Chondrocyte (in vitro differentiated cells): Measurements from ENCODE around the gene G6PC3. TPM values are rescaled to one million over a fixed set of nuclear protein-coding genes. Genes with fewer than 3 reads are reported as not detected.
"Not testable (repeated sequence)": the region's sequence is repeated elsewhere in the genome, so short reads cannot be mapped to it uniquely, and the experiment has no call there.

ENCODE experiments used
- DNase-seq: peaks from one replicate; pipeline ENCODE4 v3.0.0; 2021; ENCODE audit warnings: mixed read lengths, low spot score
- H3K27ac Mint-ChIP-seq: one replicate; pipeline ENCODE4 v1.8.0; 2021; ENCODE audit warnings: mild to moderate bottlenecking, moderate library complexity, mixed read lengths; ENCODE audit not compliant: unreplicated experiment
- H3K27me3 Mint-ChIP-seq: 2 replicates; pipeline ENCODE4 v1.8.0; 2021; ENCODE audit warnings: low read depth, mixed read lengths
- H3K36me3 Mint-ChIP-seq: 2 replicates; pipeline ENCODE4 v1.8.0; 2021; ENCODE audit warnings: low read depth, mixed read lengths
- H3K4me1 Mint-ChIP-seq: 2 replicates; pipeline ENCODE4 v1.8.0; 2021; ENCODE audit warnings: low read depth, mild to moderate bottlenecking, mixed read lengths
- H3K4me3 Mint-ChIP-seq: one replicate; pipeline ENCODE4 v1.8.0; 2021; ENCODE audit warnings: mild to moderate bottlenecking, moderate library complexity, mixed read lengths; ENCODE audit not compliant: unreplicated experiment
- H3K9me3 Mint-ChIP-seq: 2 replicates; pipeline ENCODE4 v1.8.0; 2021; ENCODE audit warnings: low read depth, mixed read lengths
- CTCF ChIP-seq: fragments of 200-600 bp; sonication (generic); IDR thresholded peaks from 2 replicates; pipeline ENCODE4 v1.5.0; 2021; ENCODE audit warnings: antibody characterized with exemption, mild to moderate bottlenecking, moderate library complexity
- total RNA-seq: library from RNA; stranded (reverse); gene quantifications from 3 replicates; pipeline ENCODE4 v1.2.1, GENCODE V29; 2021

G6PC3 gene
- total RNA-seq, 1 donor from 2014 or later: 59.2 TPM

GRCh38 chr17:44024853-44025252 lies 45.7 kb upstream of the G6PC3 start:
- Mint-ChIP-seq H3K9me3 (no peaks in the 10 kb centered on the region), H3K27ac (no peak overlapping the region)

GRCh38 chr17:44029736-44030135 lies 40.8 kb upstream of the G6PC3 start:
- H3K27ac Mint-ChIP-seq: no peak overlapping the region
- no peaks in the 10 kb centered on the region for H3K27me3 Mint-ChIP-seq
- H3K36me3 Mint-ChIP-seq: peaks cover 27% of the 10 kb centered on the region
- H3K4me3 Mint-ChIP-seq: no peak overlapping the region
- DNase-seq: no peak
- H3K9me3 Mint-ChIP-seq: no peaks in the 10 kb centered on the region
- no peaks in the 10 kb centered on the region for H3K4me1 Mint-ChIP-seq
- no peak for TF ChIP-seq CTCF

More at GRCh38 chr17:44024853-44025252, 45.7 kb upstream of the G6PC3 start:
- Mint-ChIP-seq H3K36me3 (peaks cover 12% of the 10 kb centered on the region), H3K4me3 (no peak overlapping the region), H3K27me3 (no peaks in the 10 kb centered on the region), H3K4me1 (no peaks in the 10 kb centered on the region)
- no peak for DNase-seq
- TF ChIP-seq CTCF: no peak

- Mint-ChIP-seq H3K36me3 (peaks cover 27% of the 10 kb centered on the region), H3K27me3 (no peaks in the 10 kb centered on the region), H3K9me3 (no peaks in the 10 kb centered on the region), H3K4me3 (no peak overlapping the region), H3K4me1 (no peaks in the 10 kb centered on the region), H3K27ac (no peak overlapping the region)
- no peak for DNase-seq
- TF ChIP-seq CTCF: no peak
These were observed 40.1 kb upstream of the G6PC3 start for GRCh38 chr17:44030482-44030881.

- peaks cover 32% of the 10 kb centered on the region for H3K36me3 Mint-ChIP-seq
- H3K4me3 Mint-ChIP-seq: no peak overlapping the region
- no peaks in the 10 kb centered on the region for H3K9me3 Mint-ChIP-seq
- no peaks in the 10 kb centered on the region for H3K27me3 Mint-ChIP-seq
- TF ChIP-seq CTCF: no peak
- DNase-seq: no peak
- H3K4me1 Mint-ChIP-seq: no peaks in the 10 kb centered on the region
- H3K27ac Mint-ChIP-seq: no peak overlapping the region
These were observed 36.6 kb upstream of the G6PC3 start for GRCh38 chr17:44033861-44034408.

GRCh38 chr17:44034688-44035087 lies 35.8 kb upstream of the G6PC3 start:
- not testable (repeated sequence) for H3K4me1 Mint-ChIP-seq, H3K27me3 Mint-ChIP-seq, H3K27ac Mint-ChIP-seq, H3K9me3 Mint-ChIP-seq, DNase-seq, H3K4me3 Mint-ChIP-seq
- peaks cover 25% of the 10 kb centered on the region for H3K36me3 Mint-ChIP-seq

- Mint-ChIP-seq H3K27me3 (no peaks in the 10 kb centered on the region), H3K4me3 (no peak overlapping the region), H3K27ac (no peak overlapping the region), H3K9me3 (no peaks in the 10 kb centered on the region), H3K4me1 (peaks cover 21% of the 10 kb centered on the region), H3K36me3 (peaks cover 15% of the 10 kb centered on the region)
- DNase-seq: no peak
- TF ChIP-seq CTCF: no peak
These were observed 33.1 kb upstream of the G6PC3 start for GRCh38 chr17:44037471-44037870.
